ENCODE data around the gene DUSP14.

The DUSP14 gene

GRCh38 chr17:37562016-37562745 lies 72.5 kb downstream of the DUSP14 start:
- no peak for DNase-seq (ENCODE audit: low read depth)
